Uterus (tissue), 4 donors: Measurements from ENCODE around the gene FTSJ3. TPM values are rescaled to one million over a fixed set of nuclear protein-coding genes. Genes with fewer than 3 reads are reported as not detected.
"Not testable (repeated sequence)": the region's sequence is repeated elsewhere in the genome, so short reads cannot be mapped to it uniquely, and the experiment has no call there.

Source experiments
- DNase-seq, 2 donors: peaks; one replicate each; pipeline ENCODE4 v3.0.0-alpha.2; 2019 to 2020
- H3K27ac ChIP-seq, 2 donors: fragments of 200-600 bp; sonication (generic); 1 replicate in 1 of 2; 2 replicates in 1 of 2; pipeline ENCODE4 v1.5.1; 2016 to 2018
- H3K27me3 ChIP-seq, 2 donors: fragments of 200-600 bp; sonication (generic); one replicate each; pipeline ENCODE4 v1.5.1; 2018 to 2019; ENCODE audit warnings: control low read depth in 1 of 2
- H3K36me3 ChIP-seq, 2 donors: fragments of 200-600 bp; sonication (generic); one replicate each; pipeline ENCODE4 v1.5.1; 2019; ENCODE audit warnings: control low read depth in 1 of 2
- H3K4me1 ChIP-seq, 2 donors: fragments of 200-600 bp; sonication (generic); one replicate each; pipeline ENCODE4 v1.5.1; 2018 to 2019; ENCODE audit warnings: control low read depth in 1 of 2
- H3K4me3 ChIP-seq, 2 donors: fragments of 200-600 bp; sonication (generic); 1 replicate in 1 of 2; 2 replicates in 1 of 2; pipeline ENCODE4 v1.5.1; 2018 to 2019; ENCODE audit warnings: mild to moderate bottlenecking in 1 of 2
- H3K9me3 ChIP-seq, 2 donors: fragments of 200-600 bp; sonication (generic); one replicate each; pipeline ENCODE4 v1.5.1; 2019; ENCODE audit warnings: control low read depth in 1 of 2
- CTCF ChIP-seq, 4 experiments: fragments of 200-600 bp in 2 of 4; fragments of 450-650 bp in 2 of 4; sonication (generic) in 2 of 4; IDR thresholded peaks; one replicate each; pipeline ENCODE4 v1.5.1; 2016 to 2019; ENCODE audit warnings: antibody characterized with exemption in 4 of 4, mild to moderate bottlenecking in 2 of 4, moderate library complexity in 1 of 4
- POLR2A ChIP-seq, 2 donors: fragments of 450-650 bp; IDR thresholded peaks; one replicate each; pipeline ENCODE4 v1.6.1; 2016; ENCODE audit warnings: antibody characterized with exemption in 2 of 2, mild to moderate bottlenecking in 1 of 2, moderate library complexity in 1 of 2
- intact Hi-C: fragments of 100-400 bp; cut with DNase I; formaldehyde crosslinking; loops from one replicate; pipeline ENCODE4 v1.15.1; 2023; ENCODE audit warnings: low total_unique reads
- total RNA-seq, 4 donors: library from RNA; depleted of rRNA in 3 of 4; stranded (reverse); fragments of >200 nt in 3 of 4; gene quantifications; one replicate each; pipeline versions ENCODE4 v1.1.0 to v1.2.4, GENCODE V29; 2014 to 2023
- donor health status: DM: yes; HTN: yes; CAD: no.

Gene FTSJ3
- total RNA-seq, result 10 to 100 TPM; 29.7 to 64.7 (median 53.3) TPM

GRCh38 chr17:63827002-63827800 is at the start of gene FTSJ3, which contains the start of gene PSMC5:
TSS of gene FTSJ3 (minus strand) at chr17:63827663. CDS start at chr17:63826902, 761 bp downstream.
TSS of gene PSMC5 (plus strand) at chr17:63827431. CDS start at chr17:63827491, 60 bp downstream.
- peak; percentile 94 to 95 for DNase-seq
- Histone ChIP-seq H3K27ac (peak within 1 kb of the TSS; percentile 94 to 97), H3K4me1 (peaks cover 3 to 10% of the 10 kb centered on the region in 2 donors), H3K27me3 (no peaks in the 10 kb centered on the region), H3K4me3 (peak within 1 kb of the TSS; percentile 91 to 94), H3K36me3 (no peaks in the 10 kb centered on the region), H3K9me3 (no peaks in the 10 kb centered on the region)
- TF ChIP-seq CTCF (IDR thresholded peaks at IDR 0.05) (peak; percentile 23 to 58 (median 34)), POLR2A (IDR thresholded peaks at IDR 0.05) (peak; percentile 54 to 79)
- intact Hi-C loops, result no loop called here

DNA sequence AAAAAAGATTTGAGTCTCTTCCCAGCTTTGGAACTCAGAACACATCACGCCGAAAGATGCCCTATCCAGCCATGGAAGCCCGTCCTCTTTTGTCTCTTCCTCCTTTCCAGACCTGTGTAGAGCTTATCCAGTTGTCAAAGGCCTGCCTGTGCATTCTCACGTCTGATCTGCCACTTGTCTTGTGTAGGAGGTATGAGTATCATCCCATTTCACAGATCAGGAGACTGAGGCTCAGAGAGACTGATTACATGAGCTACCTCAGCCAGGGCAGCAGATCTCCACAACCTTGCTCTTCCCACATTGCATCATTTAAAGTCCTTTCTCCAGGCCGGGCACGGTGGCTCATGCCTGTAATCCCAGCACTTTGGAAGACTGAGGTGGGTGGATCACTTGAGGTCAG is 47.2 kb upstream of the FTSJ3 start:
- H3K9me3 ChIP-seq, H3K36me3 ChIP-seq, intact Hi-C loops: not testable (repeated sequence)

DNA sequence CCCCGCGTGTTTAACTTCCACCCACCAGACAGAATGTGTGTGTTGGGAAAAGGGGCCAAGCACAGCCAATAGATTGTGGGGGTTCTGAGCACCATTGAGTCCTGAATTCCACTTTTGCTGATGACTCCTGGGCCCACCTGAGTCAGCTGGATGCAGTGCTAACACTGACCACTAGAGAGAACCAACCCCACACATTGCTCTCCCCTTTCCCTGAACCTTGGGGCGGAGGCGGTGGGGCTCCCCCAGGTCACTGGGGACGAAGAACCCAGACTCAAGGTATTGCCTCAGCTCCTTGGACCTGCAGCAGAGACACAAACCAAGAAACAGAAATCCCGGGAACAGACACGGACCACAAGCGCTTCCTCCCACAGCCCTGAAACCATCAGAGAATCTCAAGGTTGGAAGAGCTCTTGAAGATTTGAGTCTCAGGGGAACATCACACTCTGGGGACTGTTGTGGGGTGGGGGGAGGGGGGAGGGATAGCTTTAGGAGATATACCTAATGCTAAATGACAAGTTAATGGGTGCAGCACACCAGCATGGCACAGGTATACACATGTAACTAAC is 46.7 kb upstream of the FTSJ3 start:
- H3K4me1 ChIP-seq, intact Hi-C loops, H3K4me3 ChIP-seq, H3K27ac ChIP-seq, H3K27me3 ChIP-seq, H3K9me3 ChIP-seq, H3K36me3 ChIP-seq, DNase-seq: not testable (repeated sequence)

More for the DNA sequence above, 47.2 kb upstream of the FTSJ3 start:
- not testable (repeated sequence) for DNase-seq, H3K4me1 ChIP-seq, H3K27ac ChIP-seq, H3K4me3 ChIP-seq, H3K27me3 ChIP-seq

DNA sequence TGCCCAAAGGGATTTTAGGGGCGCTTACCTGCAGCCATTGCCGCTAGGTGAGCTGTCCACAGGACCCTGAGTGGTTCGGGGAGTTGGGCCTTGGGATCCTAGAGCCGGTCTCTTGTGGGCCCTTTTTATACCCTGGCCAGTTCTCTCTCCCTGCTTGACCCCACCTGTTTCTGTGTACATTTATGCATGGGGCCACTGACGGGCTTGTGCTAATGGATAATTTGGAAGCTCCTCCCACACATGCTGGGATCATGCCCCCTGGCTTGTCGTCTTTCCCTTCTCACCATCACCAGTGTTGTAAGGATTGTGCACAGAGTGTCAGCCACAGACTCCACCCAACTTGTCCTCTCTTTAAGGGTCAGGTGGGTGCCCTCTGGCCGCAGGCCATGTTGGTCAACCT is 46.1 kb upstream of the FTSJ3 start, which contains the start of gene CSH2:
TSS of gene CSH2 (minus strand) at position 101 of the 400 bp plus-strand sequence. CDS start at position 38, 63 bp downstream.
- H3K36me3 ChIP-seq, intact Hi-C loops, H3K27me3 ChIP-seq, H3K4me1 ChIP-seq, DNase-seq, H3K4me3 ChIP-seq, H3K27ac ChIP-seq, H3K9me3 ChIP-seq: not testable (repeated sequence)

DNA sequence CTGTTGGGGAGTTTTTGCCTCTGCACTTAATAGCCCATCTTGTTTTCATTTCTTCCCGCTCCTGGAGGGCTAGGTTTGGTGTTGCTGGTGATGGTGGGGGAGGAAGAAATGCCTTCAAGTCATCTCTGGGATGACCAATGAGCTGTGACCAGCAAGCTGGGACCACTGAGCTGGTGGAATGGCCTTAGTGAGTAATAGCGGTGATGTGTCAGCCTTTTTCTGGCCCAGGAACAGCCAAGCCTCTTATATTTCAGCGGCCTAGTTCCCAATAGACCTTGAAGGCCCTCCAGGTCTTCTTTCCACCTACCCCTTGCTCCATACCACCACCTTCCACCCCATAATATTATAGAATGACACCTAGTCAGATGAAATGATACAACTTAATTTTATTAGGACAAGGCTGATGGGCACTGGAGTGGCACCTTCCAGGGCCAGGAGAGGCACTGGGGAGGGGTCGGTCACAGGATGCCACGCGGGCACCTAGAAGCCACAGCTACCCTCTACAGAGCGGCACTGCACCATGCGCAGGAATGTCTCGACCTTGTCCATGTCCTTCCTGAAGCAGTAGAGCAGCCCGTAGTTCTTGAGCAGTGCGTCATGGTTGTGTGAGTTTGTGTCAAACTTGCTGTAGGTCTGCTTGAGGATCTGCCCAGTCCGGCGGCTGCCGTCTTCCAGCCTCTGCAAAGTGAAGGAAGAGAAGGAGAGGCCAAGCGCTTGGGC is 44.3 kb upstream of the FTSJ3 start:
- intact Hi-C loops, H3K4me3 ChIP-seq, H3K4me1 ChIP-seq, DNase-seq, H3K27ac ChIP-seq, H3K27me3 ChIP-seq, H3K9me3 ChIP-seq, H3K36me3 ChIP-seq: not testable (repeated sequence)

DNA sequence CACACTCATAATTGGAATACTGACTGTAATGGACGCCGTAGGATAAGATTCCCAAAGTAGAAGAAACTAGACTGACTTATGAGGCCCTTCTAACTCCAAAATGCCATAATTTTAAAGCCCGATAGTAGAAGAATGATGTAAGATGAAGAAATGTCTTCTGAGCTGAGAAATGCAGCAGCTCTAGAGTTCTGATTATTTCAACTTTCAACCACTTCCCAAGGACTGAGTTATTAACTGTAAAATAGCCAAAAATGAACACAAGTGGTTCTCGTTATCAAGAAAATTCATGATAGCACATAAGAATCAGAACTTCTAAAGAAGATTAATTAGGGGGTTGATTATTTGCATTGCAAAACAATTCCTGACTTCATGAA is 42.8 kb upstream of the FTSJ3 start:
- H3K4me1 ChIP-seq, H3K9me3 ChIP-seq, intact Hi-C loops, H3K4me3 ChIP-seq, DNase-seq, H3K27ac ChIP-seq, H3K36me3 ChIP-seq, H3K27me3 ChIP-seq: not testable (repeated sequence)

DNA sequence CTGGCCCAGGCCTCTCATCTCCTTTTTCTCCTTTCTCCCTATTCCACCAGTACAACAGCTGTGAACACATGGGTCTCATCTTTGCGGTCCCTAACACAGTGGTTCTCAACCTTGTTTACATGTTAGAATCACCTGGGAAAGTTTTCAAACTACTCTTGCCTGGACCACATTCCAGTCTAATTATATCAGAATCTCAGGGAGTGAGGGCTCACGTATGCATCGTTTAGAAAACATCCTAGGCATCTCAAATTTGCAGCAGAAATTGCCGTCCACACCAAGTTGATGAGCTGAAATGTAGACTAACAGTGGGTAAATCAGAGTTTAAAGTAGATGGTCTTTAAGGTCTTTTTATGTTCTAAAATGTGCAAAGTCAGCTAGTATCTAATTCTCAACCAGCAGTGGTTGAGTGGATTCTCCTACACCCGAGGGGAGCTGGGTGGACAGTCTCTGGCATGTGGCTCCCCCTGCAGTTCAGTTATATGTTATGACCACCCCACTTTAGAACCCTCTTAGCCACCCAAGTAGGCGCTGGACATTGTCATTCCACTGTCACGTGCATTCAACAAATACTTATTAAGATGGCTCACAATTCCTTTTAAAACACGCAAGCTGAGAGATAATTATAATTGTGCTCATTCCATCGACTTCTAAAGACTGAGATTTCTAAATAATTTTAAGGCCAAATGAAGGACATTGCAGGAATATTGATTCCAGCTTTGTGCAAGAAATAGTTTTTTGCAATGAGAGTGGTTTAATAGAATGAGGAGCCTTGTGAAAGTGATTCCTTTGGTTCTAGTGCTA is 42.2 kb upstream of the FTSJ3 start:
- H3K4me3 ChIP-seq, H3K4me1 ChIP-seq, H3K9me3 ChIP-seq, intact Hi-C loops, H3K27ac ChIP-seq, H3K36me3 ChIP-seq, DNase-seq, H3K27me3 ChIP-seq: not testable (repeated sequence)

GRCh38 chr17:63866625-63867024 is 39.2 kb upstream of the FTSJ3 start:
- DNase-seq, intact Hi-C loops, H3K36me3 ChIP-seq, H3K4me3 ChIP-seq, H3K9me3 ChIP-seq, H3K4me1 ChIP-seq, H3K27ac ChIP-seq, H3K27me3 ChIP-seq: not testable (repeated sequence)
